ENCODE measurements around the gene MYO9A.

Gene MYO9A

GRCh38 chr15:72153269-72154000 lies 35.5 kb upstream of the MYO9A start:
- DNase-seq (ENCODE audit: low read depth) = no peak
- TF ChIP-seq CTCF (conservative IDR thresholded peaks at IDR 0.05; ENCODE audit: control insufficient read depth, insufficient read depth, low read depth, low read length) = no peak
- H3K4me3 ChIP-seq (ENCODE audit: control insufficient read depth, low read depth, low read length) = no peak overlapping the region

DNA sequence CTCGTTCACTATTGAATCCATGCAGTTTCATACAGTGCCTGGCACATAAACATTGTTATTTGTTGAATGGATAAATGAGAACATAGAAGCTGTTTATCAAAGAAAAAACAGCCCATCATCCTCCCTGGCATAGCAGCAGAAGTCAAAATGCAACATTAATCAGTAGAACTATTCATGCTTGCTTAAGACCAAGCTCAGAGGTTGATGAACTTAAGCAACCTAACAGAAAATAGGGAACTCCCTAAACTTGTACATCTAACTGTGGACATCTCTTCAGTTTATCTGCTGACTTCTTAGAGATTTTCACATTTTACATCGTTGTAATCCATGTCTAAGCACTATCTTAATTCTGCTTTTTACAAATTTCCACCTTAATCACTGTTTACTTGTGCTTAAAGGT lies 29.5 kb upstream of the MYO9A start:
- TF ChIP-seq CTCF (conservative IDR thresholded peaks at IDR 0.05; ENCODE audit: control insufficient read depth, insufficient read depth, low read depth, low read length) = no peak
- DNase-seq (ENCODE audit: low read depth) = no peak
- no peak overlapping the region for H3K4me3 ChIP-seq (ENCODE audit: control insufficient read depth, low read depth, low read length)

GRCh38 chr15:72146934-72147333 lies 29.0 kb upstream of the MYO9A start:
- TF ChIP-seq CTCF (conservative IDR thresholded peaks at IDR 0.05; ENCODE audit: control insufficient read depth, insufficient read depth, low read depth, low read length) = no peak
- no peak for DNase-seq (ENCODE audit: low read depth)
- H3K4me3 ChIP-seq (ENCODE audit: control insufficient read depth, low read depth, low read length) = no peak overlapping the region

DNA sequence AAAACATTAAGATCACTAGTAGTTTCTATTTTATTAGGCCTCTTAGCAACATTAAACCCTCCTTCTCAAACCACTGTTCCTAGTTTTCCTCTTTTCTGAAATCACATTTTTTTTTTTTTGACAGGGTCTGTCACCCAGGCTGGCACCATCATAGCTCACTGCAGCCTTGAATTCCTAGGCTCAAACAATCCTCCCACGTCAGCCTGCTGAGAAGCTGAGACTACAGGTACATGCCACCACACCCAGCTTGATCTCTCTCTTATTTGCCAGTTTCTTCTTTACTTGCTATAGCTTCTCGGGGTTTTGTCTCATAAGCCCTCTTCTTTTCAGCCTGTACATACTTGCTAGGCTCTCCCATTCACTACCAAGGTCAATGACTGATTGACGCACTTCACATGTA lies 28.3 kb upstream of the MYO9A start:
- TF ChIP-seq CTCF (conservative IDR thresholded peaks at IDR 0.05; ENCODE audit: control insufficient read depth, insufficient read depth, low read depth, low read length) = no peak
- DNase-seq (ENCODE audit: low read depth) = no peak
- no peak overlapping the region for H3K4me3 ChIP-seq (ENCODE audit: control insufficient read depth, low read depth, low read length)

DNA sequence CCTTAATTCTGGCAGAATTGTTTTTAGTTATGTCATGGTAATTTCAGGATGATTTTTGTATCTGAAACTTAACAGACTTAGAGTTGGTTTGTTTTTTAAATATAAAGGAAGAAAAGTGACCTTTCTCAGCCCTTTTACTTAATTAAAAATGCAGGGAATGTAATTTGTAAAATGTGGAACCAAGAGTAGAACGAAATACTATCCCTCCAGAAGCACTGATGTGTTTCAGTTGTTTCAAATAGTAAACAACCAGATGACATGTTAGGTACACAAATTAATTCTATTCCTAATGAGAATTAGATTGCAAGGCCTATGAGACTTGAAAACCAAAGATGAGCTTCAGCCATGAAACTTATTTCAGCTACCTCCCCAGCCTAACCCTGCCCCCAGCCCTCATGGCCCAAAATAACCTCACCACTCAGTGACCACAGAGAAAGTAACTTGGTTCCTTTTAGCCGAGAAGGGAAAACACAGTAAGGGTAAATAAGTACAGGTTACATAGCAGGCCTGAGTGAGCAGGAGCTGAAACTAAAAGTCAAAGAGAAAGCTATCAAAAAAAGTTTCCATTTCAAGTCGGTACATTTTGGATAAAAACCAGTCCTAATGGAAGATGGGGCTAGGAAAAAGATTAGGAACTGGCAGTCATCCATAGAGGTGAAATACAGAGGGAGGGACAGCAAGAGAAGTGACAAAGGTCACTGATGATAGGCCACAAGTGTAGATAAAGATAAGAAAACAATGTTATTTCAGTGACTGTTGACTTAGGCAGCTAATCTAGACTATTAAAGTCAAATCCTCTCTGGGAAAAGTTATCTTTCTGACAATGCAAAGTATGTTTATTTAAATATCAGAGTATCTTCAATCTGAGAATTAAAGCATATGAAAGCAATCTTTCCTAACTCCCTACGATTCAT lies 23.5 kb upstream of the MYO9A start:
- DNase-seq (ENCODE audit: low read depth) = no peak
- TF ChIP-seq CTCF (conservative IDR thresholded peaks at IDR 0.05; ENCODE audit: control insufficient read depth, insufficient read depth, low read depth, low read length) = no peak
- no peak overlapping the region for H3K4me3 ChIP-seq (ENCODE audit: control insufficient read depth, low read depth, low read length)

GRCh38 chr15:72140088-72140487 lies 22.1 kb upstream of the MYO9A start:
- no peak overlapping the region for H3K4me3 ChIP-seq (ENCODE audit: control insufficient read depth, low read depth, low read length)
- no peak for TF ChIP-seq CTCF (conservative IDR thresholded peaks at IDR 0.05; ENCODE audit: control insufficient read depth, insufficient read depth, low read depth, low read length)

More at GRCh38 chr15:72140088-72140487, 22.1 kb upstream of the MYO9A start:
- DNase-seq (ENCODE audit: low read depth) = no peak

Measured in fibroblast of mammary gland (primary cell).